ENCODE data around the gene VEZF1. TPM values are rescaled to one million over a fixed set of nuclear protein-coding genes. Genes with fewer than 3 reads are reported as not detected.
"Not testable (repeated sequence)": the region's sequence is repeated elsewhere in the genome, so short reads cannot be mapped to it uniquely, and the experiment has no call there.

VEZF1 gene
- total RNA-seq, 4 donors from 2014 or later: 45.1 to 50.6 (median 47.6) TPM

DNA sequence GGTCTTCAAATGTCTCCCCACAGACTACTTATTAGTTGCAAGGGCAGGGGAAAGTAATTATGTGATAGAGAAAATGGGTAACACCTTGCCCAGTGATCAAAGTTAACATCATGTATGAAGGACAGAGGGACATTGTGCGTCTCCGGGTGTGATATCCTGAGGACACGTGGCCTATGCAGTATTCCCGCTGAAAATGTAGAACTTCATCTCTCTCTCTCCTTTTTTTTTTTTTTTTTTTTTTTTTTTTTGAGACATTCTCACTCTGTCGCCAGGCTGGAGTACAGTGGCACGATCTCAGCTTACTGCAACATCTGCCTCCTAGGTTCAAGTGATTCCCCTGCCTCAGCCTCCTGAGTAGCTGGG, 24.9 kb downstream of the VEZF1 start:
- no peak for ATAC-seq (ENCODE audit: low FRiP score)
- DNase-seq (ENCODE audit: low spot score): no peak
- TF ChIP-seq CTCF (IDR thresholded peaks at IDR 0.05): no peak

DNA sequence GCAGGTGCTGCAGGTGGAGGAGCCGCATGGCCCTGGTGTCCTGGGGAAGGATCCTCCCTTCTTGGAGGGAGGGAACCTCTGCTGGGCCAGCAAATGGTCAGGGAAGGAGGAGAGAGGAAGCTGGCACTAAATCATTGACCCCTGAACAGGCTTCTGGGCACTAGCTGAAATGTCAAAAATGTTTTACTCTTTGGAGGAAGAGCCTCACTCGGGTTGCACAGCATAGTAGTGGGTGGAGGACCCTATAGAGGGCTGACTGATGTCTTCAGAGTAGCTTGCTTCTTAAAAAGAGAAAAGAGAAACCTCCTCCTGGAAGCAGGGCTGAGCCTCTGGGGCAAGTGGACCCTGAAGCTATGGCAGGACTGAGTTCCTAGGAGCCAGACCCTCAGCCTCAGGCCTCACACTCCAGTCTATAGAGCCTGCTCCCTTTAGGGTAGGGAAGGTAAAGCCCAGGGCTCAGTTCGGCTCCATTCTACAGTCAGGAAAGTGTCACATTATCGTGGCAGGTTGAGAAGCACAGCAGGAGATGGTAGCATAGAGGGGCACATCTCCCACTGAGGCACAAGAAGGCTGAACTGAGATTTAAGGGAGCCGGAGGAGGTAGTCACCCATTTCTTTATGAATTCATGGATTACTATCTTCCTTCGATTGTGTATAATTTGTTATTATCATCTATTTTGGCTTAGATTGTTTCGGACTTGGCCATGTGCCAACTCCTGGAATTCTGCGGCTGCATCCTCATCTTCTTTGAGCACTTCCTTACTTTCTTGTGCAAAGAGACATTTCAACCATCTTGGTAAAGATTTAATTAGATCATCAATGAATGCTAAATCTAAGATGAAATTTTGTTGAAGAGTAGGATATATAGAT, 25.5 kb downstream of the VEZF1 start:
- no peak for ATAC-seq (ENCODE audit: low FRiP score)
- DNase-seq (ENCODE audit: low spot score): no peak
- TF ChIP-seq CTCF (IDR thresholded peaks at IDR 0.05): no peak

DNA sequence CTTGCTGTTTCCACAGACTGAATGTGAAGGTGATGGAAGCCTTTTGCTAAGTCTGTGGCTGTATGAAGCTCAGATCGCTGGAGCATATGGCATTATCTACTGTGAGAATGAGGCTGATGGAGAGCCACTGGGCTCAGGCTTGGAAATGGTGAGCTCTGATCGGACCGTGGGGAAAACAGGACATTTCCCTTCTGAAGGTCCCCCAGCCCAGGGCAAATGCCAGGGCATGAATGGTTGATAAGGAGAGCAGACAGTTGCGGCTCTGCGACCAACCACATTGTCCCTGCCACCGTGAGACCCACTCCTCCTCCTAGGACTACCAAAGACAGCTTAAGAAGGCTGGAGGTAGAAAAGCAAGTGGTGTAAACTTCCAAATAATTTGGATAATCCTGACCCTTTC, 28.1 kb downstream of the VEZF1 start:
- no peak for TF ChIP-seq CTCF (IDR thresholded peaks at IDR 0.05)
- DNase-seq (ENCODE audit: low spot score) (no peak), ATAC-seq (ENCODE audit: low FRiP score) (no peak)

- DNase-seq (ENCODE audit: low spot score); ATAC-seq (ENCODE audit: low FRiP score): not testable (repeated sequence)
Observed at GRCh38 chr17:57958391-57958790, 29.7 kb downstream of the VEZF1 start.

DNA sequence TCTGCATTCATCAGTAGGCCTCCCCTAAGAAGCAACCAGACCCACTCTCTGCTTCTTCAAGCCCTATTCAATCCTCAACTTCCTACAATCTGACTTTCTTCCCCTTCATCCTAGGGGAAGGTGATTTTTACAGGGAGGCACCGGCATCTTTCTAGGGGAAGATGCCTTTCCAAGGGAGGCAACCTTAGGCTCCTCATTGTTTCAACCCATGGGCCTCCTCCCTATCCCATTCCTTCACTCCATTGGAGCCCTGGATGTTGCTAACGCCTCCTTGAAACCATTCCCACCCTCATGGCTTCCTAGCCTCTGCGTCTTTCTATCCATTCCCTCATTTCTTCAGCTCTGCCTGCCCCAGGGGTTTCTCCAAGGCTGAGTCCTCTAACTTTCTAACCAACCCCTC, 30.2 kb downstream of the VEZF1 start:
- ATAC-seq (ENCODE audit: low FRiP score) (no peak), DNase-seq (ENCODE audit: low spot score) (no peak)
- no peak for TF ChIP-seq CTCF (IDR thresholded peaks at IDR 0.05)

- DNase-seq (ENCODE audit: low spot score): no peak
- TF ChIP-seq CTCF (IDR thresholded peaks at IDR 0.05): no peak
- ATAC-seq (ENCODE audit: low FRiP score): no peak
Observed at GRCh38 chr17:57957120-57957850, 30.8 kb downstream of the VEZF1 start.

DNA sequence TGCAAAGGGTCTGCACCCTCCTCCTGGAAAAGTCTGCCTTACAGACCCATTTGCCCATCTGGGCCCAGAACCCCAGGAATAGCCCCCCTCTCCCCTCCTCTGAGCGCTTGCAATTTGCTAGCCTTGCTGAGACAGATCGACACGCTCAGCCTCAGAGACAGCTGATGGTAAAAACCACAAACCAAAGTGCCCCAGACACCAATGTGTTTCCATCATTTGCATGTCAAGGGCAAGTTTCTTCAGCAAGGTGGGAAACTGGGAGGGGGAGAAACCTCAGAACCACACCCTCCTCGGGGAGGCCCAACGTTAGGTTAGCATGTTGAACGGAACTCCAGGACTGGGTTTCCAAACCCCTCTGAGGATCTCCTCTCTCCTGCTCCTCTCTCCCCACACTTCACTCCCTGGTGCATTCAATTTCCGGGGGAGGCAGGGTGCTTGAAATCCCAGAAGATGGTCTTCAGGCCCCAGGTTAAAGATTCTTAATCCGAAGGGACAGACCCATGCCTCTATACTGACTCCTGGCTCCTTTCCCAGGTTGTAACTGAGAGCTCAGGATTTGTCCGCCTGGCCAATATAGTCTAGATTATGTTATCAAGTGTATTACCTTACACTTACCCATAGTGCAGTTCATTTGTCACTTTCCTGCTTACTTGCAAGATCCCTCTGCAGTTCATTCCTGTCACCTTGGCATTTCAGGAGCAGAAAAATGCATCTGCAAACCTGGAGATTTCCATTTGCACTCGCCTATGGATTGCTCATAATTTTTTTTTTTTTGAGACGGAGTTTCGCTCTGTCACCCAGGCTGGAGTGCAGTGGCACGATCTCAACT, 31.5 kb downstream of the VEZF1 start:
- TF ChIP-seq CTCF (IDR thresholded peaks at IDR 0.05): no peak
- ATAC-seq (ENCODE audit: low FRiP score) (no peak), DNase-seq (ENCODE audit: low spot score) (no peak)
